Neuronal stem cell (in vitro differentiated cells): ENCODE data around the gene NTSR1.
A peak's percentile ranks its signal among the peaks of the same experiment; 100 is the strongest.

ENCODE experiments used
- DNase-seq: peaks from one replicate; pipeline ENCODE4 v3.0.0-alpha.2; 2013; ENCODE audit warnings: low spot score
- H2AFZ ChIP-seq: one replicate; pipeline ENCODE4 v1.6.1; 2013; ENCODE audit warnings: mild to moderate bottlenecking, low read length, inconsistent platforms
- H2AK5ac ChIP-seq: 2 replicates; pipeline ENCODE4 v1.6.1; 2013; ENCODE audit warnings: low read depth, mild to moderate bottlenecking, inconsistent platforms, low read length, moderate library complexity, mixed read lengths
- H2BK120ac ChIP-seq: 2 replicates; pipeline ENCODE4 v1.6.1; 2013; ENCODE audit warnings: low read depth, mild to moderate bottlenecking, inconsistent platforms, low read length, moderate library complexity, mixed read lengths
- H2BK12ac ChIP-seq: one replicate; pipeline ENCODE4 v1.6.1; 2013; ENCODE audit warnings: low read length, inconsistent platforms
- H2BK15ac ChIP-seq: 2 replicates; pipeline ENCODE4 v1.6.1; 2013; ENCODE audit warnings: mild to moderate bottlenecking, low read length, inconsistent platforms, mixed read lengths
- H2BK5ac ChIP-seq: one replicate; pipeline ENCODE4 v1.6.1; 2013; ENCODE audit warnings: inconsistent platforms, mild to moderate bottlenecking, low read length, moderate library complexity
- H3K14ac ChIP-seq: one replicate; pipeline ENCODE4 v1.6.1; 2013; ENCODE audit warnings: low read length, inconsistent platforms
- H3K18ac ChIP-seq: 2 replicates; pipeline ENCODE4 v1.6.1; 2013; ENCODE audit warnings: low read length, inconsistent platforms
- H3K23ac ChIP-seq: 2 replicates; pipeline ENCODE4 v1.6.1; 2013; ENCODE audit warnings: low read depth, mild to moderate bottlenecking, mixed read lengths, low read length, inconsistent platforms; ENCODE audit not compliant: poor library complexity
- H3K27ac ChIP-seq: replicated peaks from 3 replicates; pipeline ENCODE4 v1.5.1; 2013; ENCODE audit warnings: low read length, inconsistent platforms
- H3K27me3 ChIP-seq, 3 experiments: 2 replicates each; pipeline ENCODE4 v1.6.1; 2013; ENCODE audit warnings: low read length in 3 of 3, mild to moderate bottlenecking in 2 of 3, inconsistent platforms in 1 of 3, low read depth in 1 of 3, mixed read lengths in 1 of 3, moderate library complexity in 1 of 3; ENCODE audit not compliant: control insufficient read depth in 3 of 3, insufficient read depth in 3 of 3
- H3K36me3 ChIP-seq, 2 donors: replicated peaks in 1 of 2; 2 replicates each; pipeline ENCODE4 v1.6.1; 2013; ENCODE audit warnings: low read length in 2 of 2; ENCODE audit not compliant: control insufficient read depth in 2 of 2, insufficient read depth in 2 of 2
- H3K4ac ChIP-seq: 2 replicates; pipeline ENCODE4 v1.6.1; 2013; ENCODE audit warnings: inconsistent platforms, mild to moderate bottlenecking, low read length, moderate library complexity
- H3K4me1 ChIP-seq, 2 donors: 1 replicate in 1 of 2; 2 replicates in 1 of 2; pipeline ENCODE4 v1.6.1; 2013; ENCODE audit warnings: low read length in 2 of 2, low read depth in 1 of 2; ENCODE audit not compliant: control insufficient read depth in 2 of 2, insufficient read depth in 1 of 2
- H3K4me2 ChIP-seq: one replicate; pipeline ENCODE4 v1.6.1; 2013; ENCODE audit warnings: mild to moderate bottlenecking, low read length, inconsistent platforms; ENCODE audit not compliant: insufficient read depth, poor library complexity, severe bottlenecking
- H3K4me3 ChIP-seq, 2 donors: 2 replicates each; pipeline ENCODE4 v1.5.1; 2013; ENCODE audit warnings: low read length in 2 of 2, mild to moderate bottlenecking in 2 of 2, inconsistent platforms in 1 of 2, moderate library complexity in 1 of 2
- H3K79me1 ChIP-seq: one replicate; pipeline ENCODE4 v1.6.1; 2013; ENCODE audit warnings: low read depth, mild to moderate bottlenecking, inconsistent platforms, low read length, moderate library complexity
- H3K9ac ChIP-seq: one replicate; pipeline ENCODE4 v1.6.1; 2013; ENCODE audit warnings: mild to moderate bottlenecking, low read depth, low read length, inconsistent platforms; ENCODE audit not compliant: poor library complexity
- H3K9me3 ChIP-seq, 2 donors: replicated peaks in 1 of 2; 2 replicates each; pipeline versions ENCODE3 to v1.6.1; 2013; ENCODE audit warnings: low read length in 2 of 2, mild to moderate bottlenecking in 2 of 2, inconsistent platforms in 1 of 2, low read depth in 1 of 2, mixed read lengths in 1 of 2, moderate library complexity in 1 of 2; ENCODE audit not compliant: control insufficient read depth in 2 of 2, insufficient read depth in 1 of 2
- H4K8ac ChIP-seq: one replicate; pipeline ENCODE4 v1.6.1; 2013; ENCODE audit warnings: low read depth, mild to moderate bottlenecking, inconsistent platforms, low read length, moderate library complexity
- H4K91ac ChIP-seq: one replicate; pipeline ENCODE4 v1.6.1; 2013; ENCODE audit warnings: low read length, low read depth, mild to moderate bottlenecking, inconsistent platforms; ENCODE audit not compliant: poor library complexity
- WGBS, 2 donors: extraction: QIAGEN DNeasy Blood & Tissue Kit; methylation state at CpG; one replicate each; pipeline ENCODE4 v1.1.7; 2013; ENCODE audit warnings: missing lambda C conversion rate in 2 of 2, mixed read lengths in 1 of 2; ENCODE audit not compliant: insufficient read length in 2 of 2, insufficient replicate concordance in 1 of 2; ENCODE audit errors: extremely low coverage in 2 of 2; 5-methylcytosine and 5-hydroxymethylcytosine counted together

The NTSR1 gene

DNA sequence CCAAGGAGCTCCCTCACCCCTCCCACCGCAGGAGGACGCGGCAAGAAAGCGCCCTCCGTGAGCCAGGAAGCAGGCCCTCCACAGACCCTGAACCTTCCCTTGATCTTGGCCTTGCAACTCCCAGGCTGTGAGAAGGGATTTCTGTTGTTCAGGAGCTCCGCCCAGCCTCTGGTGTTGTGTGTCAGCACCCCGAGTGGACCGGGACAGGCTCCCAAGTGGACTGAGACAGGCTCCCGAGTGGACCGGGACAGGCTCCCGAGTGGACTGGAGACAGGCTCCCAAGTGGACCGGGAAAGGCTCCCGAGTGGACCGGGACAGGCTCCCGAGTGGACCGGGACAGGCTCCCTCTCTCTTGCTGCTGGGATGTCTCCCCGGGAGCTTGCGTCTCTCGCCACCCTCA is 9.3 kb upstream of the NTSR1 start:
- Histone ChIP-seq H3K18ac (peak overlapping the region; percentile 68), H3K79me1 (peaks cover 2% of the 10 kb centered on the region), H3K4me2 (no peak overlapping the region), H4K8ac (no peak overlapping the region), H3K9ac (no peak overlapping the region), H4K91ac (no peak overlapping the region), H2AK5ac (peak overlapping the region; percentile 65), H2BK15ac (peak overlapping the region; percentile 44), H3K27me3 (peaks cover 0 to 65% (median 0%) of the 10 kb centered on the region in 3 experiments), H3K9me3 (no peaks in the 10 kb centered on the region), H3K27ac (no peak overlapping the region), H3K36me3 (no peaks in the 10 kb centered on the region), H2AFZ (no peak overlapping the region), H3K4me3 (no peak overlapping the region), H3K4me1 (peaks cover 0 to 3% of the 10 kb centered on the region in 2 donors), H3K14ac (no peak overlapping the region), H3K4ac (no peak overlapping the region), H2BK12ac (no peak overlapping the region), H2BK120ac (peak overlapping the region; percentile 5), H2BK5ac (peak overlapping the region; percentile 7), H3K23ac (no peak overlapping the region)
- WGBS, 2 donors: no CpG with 5 or more reads among the region's 19 CpGs
- DNase-seq: no peak

DNA sequence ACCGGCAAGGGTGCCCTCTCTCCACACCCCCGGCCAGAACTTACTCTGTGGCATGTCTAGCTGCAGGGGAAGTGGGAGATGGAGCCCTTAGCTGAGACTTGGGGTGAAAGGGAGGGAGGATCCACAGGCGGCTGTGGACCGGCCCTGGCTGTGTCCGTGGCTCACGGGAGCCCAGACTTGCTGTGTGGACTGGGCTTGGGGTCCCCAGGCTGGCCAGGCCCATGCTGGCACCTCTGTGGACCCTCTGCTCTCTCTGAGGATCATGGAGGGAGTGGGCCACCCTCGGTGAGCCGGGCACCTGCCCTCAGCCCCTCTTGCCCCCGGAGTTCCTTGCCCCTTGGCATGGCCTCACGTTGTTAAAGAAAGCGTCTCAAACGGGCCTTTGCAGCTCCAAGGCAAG is 8.9 kb upstream of the NTSR1 start:
- Histone ChIP-seq H2BK5ac (peak overlapping the region; percentile 7), H3K9ac (peak overlapping the region; percentile 33), H2BK15ac (peak overlapping the region; percentile 44), H2BK12ac (no peak overlapping the region), H3K79me1 (peaks cover 2% of the 10 kb centered on the region), H2AK5ac (peak overlapping the region; percentile 65), H3K4me2 (no peak overlapping the region), H3K36me3 (no peaks in the 10 kb centered on the region), H3K4me1 (peaks cover 0 to 3% of the 10 kb centered on the region in 2 donors), H3K14ac (no peak overlapping the region), H3K27me3 (peaks cover 0 to 70% (median 0%) of the 10 kb centered on the region in 3 experiments), H3K23ac (no peak overlapping the region), H4K8ac (no peak overlapping the region), H3K18ac (peak overlapping the region; percentile 68), H3K9me3 (no peaks in the 10 kb centered on the region), H2AFZ (no peak overlapping the region), H4K91ac (no peak overlapping the region), H3K27ac (no peak overlapping the region), H3K4me3 (no peak overlapping the region), H3K4ac (no peak overlapping the region), H2BK120ac (no peak overlapping the region)
- WGBS, 2 donors: no CpG with 5 or more reads among the region's 12 CpGs
- no peak for DNase-seq

DNA sequence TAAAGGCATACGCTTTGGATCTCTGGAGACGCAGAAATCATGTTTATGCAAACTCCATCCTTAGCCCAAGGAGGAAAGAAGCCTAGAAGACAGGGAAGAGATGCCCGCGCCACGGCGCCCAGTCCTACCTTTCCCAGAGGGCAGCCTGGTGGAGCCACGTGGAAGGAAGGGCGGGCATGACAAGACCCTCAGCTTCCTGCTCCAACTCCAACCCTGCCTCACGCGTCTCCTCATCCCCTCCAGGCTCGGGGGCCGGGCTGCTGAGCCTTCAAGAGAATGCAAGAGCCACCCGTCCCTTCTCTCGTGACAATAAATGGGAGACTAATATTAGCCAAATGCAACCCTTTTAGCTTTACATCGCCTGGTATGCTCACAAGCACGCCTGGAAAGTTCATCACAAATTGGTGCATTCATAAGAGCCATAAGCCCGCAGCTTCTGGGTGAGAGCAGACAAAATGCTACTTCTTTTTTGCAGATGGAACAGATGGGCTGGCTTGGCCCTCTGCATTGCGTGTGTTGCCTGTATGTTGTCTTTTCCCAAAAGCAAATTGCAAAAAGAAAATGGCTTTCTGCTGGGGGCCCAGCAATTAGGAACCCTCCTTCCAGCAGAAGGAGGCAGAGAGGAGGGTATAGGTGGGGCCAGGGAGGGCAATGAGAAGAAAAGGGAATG is 8.2 kb upstream of the NTSR1 start:
- Histone ChIP-seq H2BK5ac (no peak overlapping the region), H3K36me3 (no peaks in the 10 kb centered on the region), H3K14ac (no peak overlapping the region), H3K9me3 (no peaks in the 10 kb centered on the region), H2AFZ (no peak overlapping the region), H3K4me3 (no peak overlapping the region), H3K4me2 (no peak overlapping the region), H3K4ac (no peak overlapping the region), H3K4me1 (peaks cover 0 to 3% of the 10 kb centered on the region in 2 donors), H2BK12ac (no peak overlapping the region), H4K91ac (no peak overlapping the region), H3K23ac (no peak overlapping the region), H2AK5ac (no peak overlapping the region), H3K79me1 (peaks cover 2% of the 10 kb centered on the region), H3K18ac (no peak overlapping the region), H3K27me3 (peaks cover 0 to 76% (median 0%) of the 10 kb centered on the region in 3 experiments), H3K9ac (no peak overlapping the region), H2BK15ac (no peak overlapping the region), H2BK120ac (no peak overlapping the region), H3K27ac (no peak overlapping the region), H4K8ac (no peak overlapping the region)
- DNase-seq: no peak
- WGBS, 2 donors: no CpG with 5 or more reads among the region's 18 CpGs

DNA sequence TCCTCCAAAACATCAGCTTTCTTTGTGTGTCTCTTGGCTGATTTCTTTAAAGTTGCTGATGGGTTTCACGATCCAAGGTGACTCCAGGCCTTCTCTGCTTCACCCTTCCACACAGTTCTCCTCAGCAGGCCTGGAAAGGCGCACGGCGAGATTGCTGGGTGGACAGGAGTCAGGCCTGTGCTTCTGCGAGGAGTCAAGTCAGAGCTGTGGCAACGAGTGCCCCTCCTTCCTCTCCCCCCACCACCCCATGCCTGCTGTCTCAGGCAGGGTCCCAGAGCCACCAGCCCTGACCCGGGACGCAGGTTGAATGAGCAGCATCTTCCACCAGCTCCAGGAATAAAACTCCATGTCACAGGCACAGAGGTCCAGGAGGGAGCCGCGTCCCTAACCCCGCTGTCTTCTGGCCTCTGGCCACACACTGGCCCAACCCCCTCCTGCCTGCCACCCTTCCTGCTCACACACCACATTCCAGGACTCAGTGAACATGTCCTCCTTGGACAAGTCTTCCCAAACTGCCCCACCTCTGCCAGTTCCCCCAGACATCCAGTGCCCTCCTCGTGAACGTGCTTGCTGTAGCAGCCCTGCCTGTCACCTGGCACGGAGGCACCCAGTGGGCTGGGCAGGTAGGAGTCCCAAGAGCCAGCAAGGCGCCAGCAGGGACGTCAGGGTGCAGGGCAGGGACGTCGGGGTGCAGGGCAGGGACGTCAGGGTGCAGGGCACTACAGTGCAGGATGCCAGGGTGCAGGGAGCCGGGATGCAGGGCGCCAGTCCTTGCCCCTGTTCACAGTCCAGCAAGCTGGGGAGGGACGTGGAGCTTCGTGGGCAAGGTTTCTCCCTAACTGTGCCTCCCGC is 7.2 kb upstream of the NTSR1 start:
- Histone ChIP-seq H2BK12ac (no peak overlapping the region), H3K23ac (peak overlapping the region; percentile 90), H2BK5ac (no peak overlapping the region), H3K4ac (no peak overlapping the region), H3K79me1 (peaks cover 2% of the 10 kb centered on the region), H3K14ac (peak overlapping the region; percentile 90), H3K4me1 (peaks cover 0 to 5% of the 10 kb centered on the region in 2 donors), H4K91ac (peak overlapping the region; percentile 24), H2AFZ (no peak overlapping the region), H3K9ac (peak overlapping the region; percentile 54), H3K27ac (no peak overlapping the region), H3K27me3 (peaks cover 0 to 80% (median 0%) of the 10 kb centered on the region in 3 experiments), H3K4me3 (peak overlapping the region in 1 of 2 donors; percentile 54), H3K18ac (peak overlapping the region; percentile 85), H3K4me2 (no peak overlapping the region), H2AK5ac (peak overlapping the region; percentile 65), H3K36me3 (no peaks in the 10 kb centered on the region), H4K8ac (peak overlapping the region; percentile 72), H2BK120ac (no peak overlapping the region), H2BK15ac (peak overlapping the region; percentile 87), H3K9me3 (no peaks in the 10 kb centered on the region)
- no CpG with 5 or more reads among the region's 24 CpGs for WGBS, 2 donors
- DNase-seq: no peak
